Choroid plexus epithelial cell (primary cell): Measurements from ENCODE around the gene MANF.
"Not testable (repeated sequence)": the region's sequence is repeated elsewhere in the genome, so short reads cannot be mapped to it uniquely, and the experiment has no call there.

ENCODE experiments used
- DNase-seq: peaks from one replicate; pipeline ENCODE4 v3.0.0-alpha.2; 2010; ENCODE audit warnings: low read depth
- H3K4me3 ChIP-seq: 2 replicates; pipeline ENCODE4 v1.5.1; 2011; ENCODE audit warnings: low read depth, mild to moderate bottlenecking, control low read depth, low read length, moderate library complexity
- TF ChIP-seq, protein P1 (sequence below): conservative IDR thresholded peaks from 2 replicates; pipeline ENCODE4 v1.5.1; 2011; ENCODE audit warnings: low read depth, mild to moderate bottlenecking, control low read depth, inconsistent platforms, low read length, moderate library complexity

The MANF gene

DNA sequence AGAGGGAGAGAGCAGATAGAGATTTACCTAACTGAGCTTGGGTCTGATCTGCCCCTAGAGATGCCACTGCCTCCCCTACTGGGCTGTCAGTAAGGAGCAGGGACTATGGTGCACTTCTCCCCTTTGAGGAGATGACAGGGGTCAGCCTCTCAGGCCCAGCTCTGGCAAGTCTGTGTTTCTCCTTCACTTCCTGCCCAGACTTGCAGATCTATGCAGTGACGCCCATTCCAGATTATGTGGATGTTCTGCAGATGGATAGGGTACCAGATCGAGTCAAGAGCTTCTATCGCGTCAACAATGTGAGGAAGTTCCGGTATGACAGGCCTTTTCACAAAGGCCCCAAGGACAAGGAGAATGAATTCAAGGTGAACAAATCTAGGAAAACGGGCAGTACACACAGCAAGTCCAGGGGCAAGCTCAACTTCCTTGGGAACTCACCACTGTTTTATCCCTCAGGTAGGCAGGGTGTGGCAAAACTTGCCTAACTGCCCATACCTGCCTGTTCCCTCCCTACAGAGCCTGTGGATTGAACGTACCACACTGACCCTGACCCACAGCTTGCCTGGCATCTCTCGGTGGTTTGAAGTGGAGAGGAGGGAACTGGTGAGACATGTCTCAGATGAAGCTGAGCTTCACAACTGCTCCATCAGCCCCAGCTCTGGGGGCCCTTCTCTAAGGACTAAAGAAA is 29.1 kb upstream of the MANF start:
- no peak for DNase-seq
- TF ChIP-seq, protein P1, sequence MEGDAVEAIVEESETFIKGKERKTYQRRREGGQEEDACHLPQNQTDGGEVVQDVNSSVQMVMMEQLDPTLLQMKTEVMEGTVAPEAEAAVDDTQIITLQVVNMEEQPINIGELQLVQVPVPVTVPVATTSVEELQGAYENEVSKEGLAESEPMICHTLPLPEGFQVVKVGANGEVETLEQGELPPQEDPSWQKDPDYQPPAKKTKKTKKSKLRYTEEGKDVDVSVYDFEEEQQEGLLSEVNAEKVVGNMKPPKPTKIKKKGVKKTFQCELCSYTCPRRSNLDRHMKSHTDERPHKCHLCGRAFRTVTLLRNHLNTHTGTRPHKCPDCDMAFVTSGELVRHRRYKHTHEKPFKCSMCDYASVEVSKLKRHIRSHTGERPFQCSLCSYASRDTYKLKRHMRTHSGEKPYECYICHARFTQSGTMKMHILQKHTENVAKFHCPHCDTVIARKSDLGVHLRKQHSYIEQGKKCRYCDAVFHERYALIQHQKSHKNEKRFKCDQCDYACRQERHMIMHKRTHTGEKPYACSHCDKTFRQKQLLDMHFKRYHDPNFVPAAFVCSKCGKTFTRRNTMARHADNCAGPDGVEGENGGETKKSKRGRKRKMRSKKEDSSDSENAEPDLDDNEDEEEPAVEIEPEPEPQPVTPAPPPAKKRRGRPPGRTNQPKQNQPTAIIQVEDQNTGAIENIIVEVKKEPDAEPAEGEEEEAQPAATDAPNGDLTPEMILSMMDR, result no peak
- no peak overlapping the region for H3K4me3 ChIP-seq

DNA sequence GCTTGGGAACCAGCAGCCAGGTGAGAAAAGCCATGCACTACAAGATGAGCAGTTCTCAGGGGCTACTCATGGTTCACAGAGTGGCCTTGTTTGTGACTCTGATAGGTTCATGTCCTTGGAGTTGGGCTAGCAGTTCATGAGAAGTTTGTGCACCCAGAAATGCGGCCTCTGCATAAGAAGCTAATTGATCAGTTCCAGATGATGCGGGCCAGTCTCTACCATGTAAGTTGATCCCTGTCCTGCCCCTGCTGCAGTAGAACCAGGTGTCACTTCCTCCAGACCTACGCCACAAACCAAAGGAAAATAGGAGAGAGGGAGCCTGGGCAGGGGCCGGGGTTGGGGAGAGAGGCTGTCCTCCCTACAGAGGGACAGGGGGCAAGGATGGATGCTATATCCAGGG is 27.2 kb upstream of the MANF start:
- TF ChIP-seq, protein P1, result no peak
- no peak overlapping the region for H3K4me3 ChIP-seq

DNA sequence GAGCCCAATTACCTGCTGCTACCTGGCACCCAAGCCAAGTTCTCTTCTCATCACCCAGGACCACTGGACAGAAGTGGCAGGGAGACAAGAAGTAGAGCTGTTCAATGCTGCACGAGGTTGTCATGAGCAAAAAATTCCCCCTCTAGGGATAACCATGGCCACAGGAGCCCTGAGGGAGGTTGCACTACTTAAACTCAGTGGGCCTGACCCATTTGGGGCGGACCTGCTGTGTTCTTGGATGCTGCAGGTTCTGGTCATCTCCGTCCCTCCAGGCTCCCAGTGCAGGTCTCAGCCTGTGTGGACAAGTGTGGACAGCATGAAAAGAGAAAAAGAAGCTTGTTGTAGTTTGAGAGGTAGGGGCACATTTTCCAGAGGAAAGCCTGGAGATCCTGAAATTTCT is 26.1 kb upstream of the MANF start:
- no peak for DNase-seq
- TF ChIP-seq, protein P1, result no peak
- H3K4me3 ChIP-seq, result no peak overlapping the region

More for the DNA sequence above, 27.2 kb upstream of the MANF start:
- no peak for DNase-seq

DNA sequence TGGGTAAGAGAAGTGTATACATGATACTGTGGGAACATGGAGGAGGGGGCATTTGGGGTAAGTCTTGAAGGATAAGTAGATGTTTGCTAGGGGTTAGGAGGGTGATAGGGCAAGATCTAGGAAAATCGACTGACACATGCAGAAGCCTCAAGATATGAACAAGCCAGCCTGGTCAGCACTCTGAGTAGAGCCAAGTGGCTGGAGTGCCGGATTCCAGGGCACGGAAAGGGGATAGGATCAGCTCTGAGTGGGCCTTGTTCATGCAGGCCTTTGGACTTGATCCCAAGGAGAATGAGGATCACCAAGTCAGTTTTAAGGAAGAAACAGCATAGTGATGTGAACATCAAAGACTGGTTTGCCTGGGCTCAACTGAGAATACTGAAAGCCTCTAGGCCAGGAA is 24.3 kb upstream of the MANF start:
- H3K4me3 ChIP-seq, result no peak overlapping the region
- no peak for DNase-seq
- TF ChIP-seq, protein P1, result no peak

DNA sequence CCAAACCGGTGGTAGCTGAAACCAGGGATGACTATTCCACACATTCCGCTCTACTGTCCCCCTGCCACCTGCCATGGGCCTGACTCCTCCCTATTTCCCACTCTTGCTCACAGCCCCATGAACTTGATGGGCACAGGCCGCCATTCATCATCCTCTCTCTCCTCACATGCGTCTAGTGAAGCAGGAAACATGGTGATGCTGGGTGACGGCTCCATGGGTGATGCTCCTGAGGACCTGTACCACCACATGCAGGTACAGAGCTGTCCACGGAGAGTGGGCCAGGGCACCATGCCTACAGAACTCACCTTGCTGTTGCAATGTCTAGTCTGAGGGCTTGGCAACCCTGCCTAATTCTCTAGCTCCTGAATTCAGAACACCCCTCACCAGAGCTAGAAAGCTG is 23.3 kb upstream of the MANF start:
- no peak overlapping the region for H3K4me3 ChIP-seq
- no peak for DNase-seq
- TF ChIP-seq, protein P1, result no peak

DNA sequence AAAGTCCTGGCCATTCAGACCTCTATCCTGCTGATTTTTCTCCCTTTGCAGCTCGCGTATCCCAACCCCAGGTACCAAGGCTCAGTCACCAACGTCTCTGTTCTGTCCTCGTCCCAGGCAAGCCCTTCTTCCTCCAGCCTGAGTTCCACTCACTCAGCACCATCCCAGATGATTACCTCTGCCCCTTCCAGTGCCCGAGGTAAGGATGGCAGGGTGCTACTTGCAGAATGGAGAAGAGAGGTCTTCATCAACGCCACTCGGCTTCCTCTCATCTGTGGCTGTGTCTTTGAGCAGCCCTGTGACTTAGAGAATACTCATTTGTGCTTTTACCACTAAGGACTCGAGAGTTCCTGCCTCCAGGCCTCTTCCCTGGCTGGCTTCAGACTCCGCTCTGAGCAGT is 22.6 kb upstream of the MANF start:
- H3K4me3 ChIP-seq, result no peak overlapping the region
- TF ChIP-seq, protein P1, result no peak
- DNase-seq, result no peak

DNA sequence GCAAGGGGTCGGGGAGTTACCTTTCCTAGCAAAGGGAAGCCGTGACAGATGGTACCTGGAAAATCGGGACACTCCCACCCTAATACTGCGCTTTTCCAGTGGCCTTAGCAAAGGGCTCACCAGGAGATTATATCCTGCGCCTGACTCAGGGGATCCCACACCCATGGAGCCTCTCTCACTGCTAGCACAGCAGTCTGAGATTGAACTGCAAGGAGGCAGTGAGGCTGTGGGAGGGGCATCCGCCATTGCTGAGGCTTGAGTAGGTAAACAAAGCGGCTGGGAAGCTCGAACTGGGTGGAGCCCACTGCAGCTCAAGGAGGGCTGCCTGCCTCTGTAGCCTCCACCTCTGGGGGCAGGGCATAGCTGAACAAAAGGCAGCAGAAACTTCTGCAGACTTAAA is 16.8 kb upstream of the MANF start:
- not testable (repeated sequence) for DNase-seq, H3K4me3 ChIP-seq
